ENCODE measurements around the gene LY9.

The LY9 gene

DNA sequence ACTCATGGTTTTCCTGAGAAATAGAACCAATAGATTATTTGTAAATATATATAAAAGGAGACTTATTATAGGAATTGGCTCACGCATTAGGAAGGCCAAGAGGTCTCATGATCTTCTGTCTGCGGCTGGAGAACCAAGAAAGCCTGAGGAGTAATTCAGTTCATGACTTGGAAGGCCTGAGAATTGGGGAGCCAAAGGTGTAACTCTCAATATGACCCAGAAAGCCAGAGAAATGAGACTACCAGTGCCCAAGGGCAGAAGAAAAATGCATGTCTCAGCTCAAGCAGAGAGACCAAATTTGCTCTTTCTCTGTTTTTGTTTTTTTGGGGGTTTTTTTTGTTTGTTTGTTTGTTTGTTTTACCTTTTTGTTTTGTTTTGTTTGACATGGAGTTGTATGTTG, 37.5 kb upstream of the LY9 start:
- no peak for DNase-seq (ENCODE audit: low read depth, low spot score)
- POLR2A ChIA-PET = no interaction called here
- TF ChIP-seq, protein P1, sequence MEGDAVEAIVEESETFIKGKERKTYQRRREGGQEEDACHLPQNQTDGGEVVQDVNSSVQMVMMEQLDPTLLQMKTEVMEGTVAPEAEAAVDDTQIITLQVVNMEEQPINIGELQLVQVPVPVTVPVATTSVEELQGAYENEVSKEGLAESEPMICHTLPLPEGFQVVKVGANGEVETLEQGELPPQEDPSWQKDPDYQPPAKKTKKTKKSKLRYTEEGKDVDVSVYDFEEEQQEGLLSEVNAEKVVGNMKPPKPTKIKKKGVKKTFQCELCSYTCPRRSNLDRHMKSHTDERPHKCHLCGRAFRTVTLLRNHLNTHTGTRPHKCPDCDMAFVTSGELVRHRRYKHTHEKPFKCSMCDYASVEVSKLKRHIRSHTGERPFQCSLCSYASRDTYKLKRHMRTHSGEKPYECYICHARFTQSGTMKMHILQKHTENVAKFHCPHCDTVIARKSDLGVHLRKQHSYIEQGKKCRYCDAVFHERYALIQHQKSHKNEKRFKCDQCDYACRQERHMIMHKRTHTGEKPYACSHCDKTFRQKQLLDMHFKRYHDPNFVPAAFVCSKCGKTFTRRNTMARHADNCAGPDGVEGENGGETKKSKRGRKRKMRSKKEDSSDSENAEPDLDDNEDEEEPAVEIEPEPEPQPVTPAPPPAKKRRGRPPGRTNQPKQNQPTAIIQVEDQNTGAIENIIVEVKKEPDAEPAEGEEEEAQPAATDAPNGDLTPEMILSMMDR (IDR thresholded peaks at IDR 0.05; ENCODE audit: insufficient read depth, low read length, missing control alignments) = no peak
- H3K4me3 ChIP-seq (ENCODE audit: low read depth, low read length) = no peak overlapping the region
- CTCF ChIA-PET = no interaction called here

DNA sequence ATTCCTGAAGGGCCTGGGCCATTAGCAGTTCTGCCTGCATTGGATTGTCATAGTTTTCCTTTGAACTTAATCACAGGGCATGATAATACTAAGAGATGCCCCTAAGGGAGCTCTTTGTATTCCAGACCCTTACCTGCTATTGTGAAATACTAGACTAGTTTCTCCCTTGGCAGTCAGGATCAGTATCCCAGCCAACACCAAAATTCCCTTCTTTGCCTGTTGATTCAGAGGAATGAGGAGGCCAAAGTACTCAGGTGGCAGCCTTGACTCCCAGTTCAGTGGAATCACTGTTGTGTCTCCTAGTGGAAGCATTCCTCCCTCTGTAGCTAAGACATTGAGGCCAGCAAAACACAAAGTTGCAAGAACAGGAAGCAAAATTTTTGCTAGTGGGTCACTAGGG, 36.2 kb upstream of the LY9 start:
- ChIA-PET POLR2A (no interaction called here), CTCF (no interaction called here)
- no peak overlapping the region for H3K4me3 ChIP-seq (ENCODE audit: low read depth, low read length)
- TF ChIP-seq, protein P1 (IDR thresholded peaks at IDR 0.05; ENCODE audit: insufficient read depth, low read length, missing control alignments) = no peak
- no peak for DNase-seq (ENCODE audit: low read depth, low spot score)

DNA sequence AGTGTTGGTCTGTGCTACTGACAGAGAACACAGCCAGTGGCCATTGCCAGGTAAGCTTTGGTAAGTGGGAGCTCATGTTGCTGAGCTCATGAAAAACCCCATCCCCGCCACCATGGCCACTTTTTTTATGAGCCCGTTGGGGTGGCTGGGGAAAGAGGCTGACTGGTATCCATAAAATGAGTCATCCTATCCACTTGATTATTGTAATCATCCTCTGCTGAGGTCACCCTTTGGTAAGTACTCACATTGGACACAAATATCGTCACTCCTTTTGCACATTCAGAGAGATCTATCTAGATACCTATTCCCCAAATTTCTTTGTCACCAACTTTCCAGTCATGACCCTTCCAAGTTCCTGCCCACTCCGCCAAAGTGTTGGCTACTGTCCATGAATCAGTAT, 34.9 kb upstream of the LY9 start:
- H3K4me3 ChIP-seq (ENCODE audit: low read depth, low read length) = no peak overlapping the region
- TF ChIP-seq, protein P1 (IDR thresholded peaks at IDR 0.05; ENCODE audit: insufficient read depth, low read length, missing control alignments) = no peak
- POLR2A ChIA-PET = no interaction called here
- CTCF ChIA-PET = no interaction called here
- DNase-seq (ENCODE audit: low read depth, low spot score) = no peak

GRCh38 chr1:160761886-160762285, 34.1 kb upstream of the LY9 start:
- H3K4me3 ChIP-seq (ENCODE audit: low read depth, low read length) = no peak overlapping the region
- TF ChIP-seq, protein P1 (IDR thresholded peaks at IDR 0.05; ENCODE audit: insufficient read depth, low read length, missing control alignments) = no peak
- ChIA-PET POLR2A (no interaction called here), CTCF (no interaction called here)
- DNase-seq (ENCODE audit: low read depth, low spot score) = no peak

GRCh38 chr1:160763993-160764392, 32.0 kb upstream of the LY9 start:
- no peak for DNase-seq (ENCODE audit: low read depth, low spot score)
- H3K4me3 ChIP-seq (ENCODE audit: low read depth, low read length) = no peak overlapping the region
- ChIA-PET POLR2A (no interaction called here), CTCF (no interaction called here)
- TF ChIP-seq, protein P1 (IDR thresholded peaks at IDR 0.05; ENCODE audit: insufficient read depth, low read length, missing control alignments) = no peak

GRCh38 chr1:160767395-160768294, 28.3 kb upstream of the LY9 start:
- ChIA-PET CTCF (no interaction called here), POLR2A (no interaction called here)
- DNase-seq (ENCODE audit: low read depth, low spot score) = no peak
- TF ChIP-seq, protein P1 (IDR thresholded peaks at IDR 0.05; ENCODE audit: insufficient read depth, low read length, missing control alignments) = no peak
- H3K4me3 ChIP-seq (ENCODE audit: low read depth, low read length) = no peak overlapping the region

All from AG04449 (cell line).